SH-SY5Y (cell line): ENCODE data around the gene CYB561.

Source experiments
- GATA2 ChIP-seq: IDR thresholded peaks from 2 replicates; pipeline ENCODE4 v1.6.1; 2011; ENCODE audit warnings: mild to moderate bottlenecking, low read depth, low read length
- GATA3 ChIP-seq: IDR thresholded peaks from 2 replicates; pipeline ENCODE4 v1.6.1; 2011; ENCODE audit warnings: low read depth, mild to moderate bottlenecking, low read length, moderate library complexity

- TF ChIP-seq GATA3 (no peak), GATA2 (no peak)
Measured at GRCh38 chr17:63436523-63437110, 9.5 kb downstream of the CYB561 start.
